HG03135 (cell line): ENCODE results near the gene CCDC28A.

Source experiments
- ATAC-seq: cut with Tn5 transposase; IDR thresholded peaks from one replicate; pipeline ENCODE4 v1.9.1; 2021; ENCODE audit warnings: mild to moderate bottlenecking, moderate library complexity; ENCODE audit not compliant: unreplicated experiment

CCDC28A gene

GRCh38 chr6:138795809-138796603 is 22.4 kb downstream of the CCDC28A start, which contains the start of gene ECT2L:
ECT2L (plus strand) TSS chr6:138796087; CDS start chr6:138813275, 17,188 bp downstream.
- ATAC-seq, result no peak

- no peak for ATAC-seq
Observed at GRCh38 chr6:138796771-138797170, 23.2 kb downstream of the CCDC28A start.

- no peak for ATAC-seq
Observed at GRCh38 chr6:138797806-138798446, 24.4 kb downstream of the CCDC28A start.

- ATAC-seq, result no peak
Observed at GRCh38 chr6:138800377-138801150, 27.0 kb downstream of the CCDC28A start.

GRCh38 chr6:138803331-138803730 is 29.8 kb downstream of the CCDC28A start:
- ATAC-seq, result no peak

GRCh38 chr6:138803861-138804260 is 30.3 kb downstream of the CCDC28A start:
- no peak for ATAC-seq

GRCh38 chr6:138805016-138805765 is 31.6 kb downstream of the CCDC28A start:
- no peak for ATAC-seq

- ATAC-seq, result no peak
Observed at GRCh38 chr6:138806889-138807288, 33.3 kb downstream of the CCDC28A start.

- ATAC-seq, result no peak
Observed at GRCh38 chr6:138809677-138810076, 36.1 kb downstream of the CCDC28A start.

GRCh38 chr6:138811866-138812265 is 38.3 kb downstream of the CCDC28A start:
- no peak for ATAC-seq

GRCh38 chr6:138814179-138814834 is 40.7 kb downstream of the CCDC28A start:
- no peak for ATAC-seq

GRCh38 chr6:138815221-138815620 is 41.7 kb downstream of the CCDC28A start:
- no peak for ATAC-seq

- peak; percentile 60 for ATAC-seq
Observed at GRCh38 chr6:138815797-138816528, 42.4 kb downstream of the CCDC28A start.

- ATAC-seq, result no peak
Observed at GRCh38 chr6:138817799-138818198, 44.2 kb downstream of the CCDC28A start.

GRCh38 chr6:138818496-138819194 is 45.1 kb downstream of the CCDC28A start:
- peak; percentile 79 for ATAC-seq

GRCh38 chr6:138821519-138821918 is 48.0 kb downstream of the CCDC28A start:
- no peak for ATAC-seq

GRCh38 chr6:138824482-138825144 is 51.0 kb downstream of the CCDC28A start:
- ATAC-seq, result no peak

- no peak for ATAC-seq
Observed at GRCh38 chr6:138830248-138830647, 56.7 kb downstream of the CCDC28A start.
